Mesendoderm (in vitro differentiated cells): Measurements from ENCODE around the gene ZNF655.
A peak's percentile ranks its signal among the peaks of the same experiment; 100 is the strongest.
"Not testable (repeated sequence)": the region's sequence is repeated elsewhere in the genome, so short reads cannot be mapped to it uniquely, and the experiment has no call there.

Experiments
- DNase-seq: peaks from one replicate; pipeline ENCODE4 v3.0.0; 2013
- H2AK5ac ChIP-seq: 2 replicates; pipeline ENCODE4 v1.6.1; 2013; ENCODE audit warnings: low read length, inconsistent platforms
- H2BK120ac ChIP-seq: 2 replicates; pipeline ENCODE4 v1.6.1; 2013; ENCODE audit warnings: low read depth, mild to moderate bottlenecking, low read length, moderate library complexity, mixed read lengths
- H2BK15ac ChIP-seq: replicated peaks from 2 replicates; pipeline ENCODE4 v1.6.1; 2013; ENCODE audit warnings: low read depth, mild to moderate bottlenecking, moderate library complexity
- H2BK5ac ChIP-seq: 2 replicates; pipeline ENCODE4 v1.6.1; 2013; ENCODE audit warnings: low read length, inconsistent platforms
- H3K18ac ChIP-seq: 2 replicates; pipeline ENCODE4 v1.6.1; 2013; ENCODE audit warnings: mild to moderate bottlenecking, low read length, mixed read lengths
- H3K23ac ChIP-seq: one replicate; pipeline ENCODE4 v1.6.1; 2013; ENCODE audit warnings: low read length
- H3K27ac ChIP-seq: 2 replicates; pipeline ENCODE4 v1.5.1; 2013; ENCODE audit warnings: low read depth, mild to moderate bottlenecking, inconsistent platforms, low read length, moderate library complexity
- H3K27me3 ChIP-seq: 2 replicates; pipeline ENCODE4 v1.6.1; 2013; ENCODE audit warnings: low read length, control low read depth, mild to moderate bottlenecking, inconsistent platforms; ENCODE audit not compliant: insufficient read depth, poor library complexity
- H3K36me3 ChIP-seq: 2 replicates; pipeline ENCODE4 v1.6.1; 2013; ENCODE audit warnings: low read length, inconsistent platforms; ENCODE audit not compliant: control insufficient read depth, insufficient read depth
- H3K4ac ChIP-seq: one replicate; pipeline ENCODE4 v1.6.1; 2013; ENCODE audit warnings: low read depth, mild to moderate bottlenecking, low read length, moderate library complexity
- H3K4me1 ChIP-seq: 2 replicates; pipeline ENCODE4 v1.6.1; 2013; ENCODE audit warnings: low read depth, low read length, inconsistent platforms; ENCODE audit not compliant: control insufficient read depth
- H3K4me2 ChIP-seq: 2 replicates; pipeline ENCODE4 v1.6.1; 2013; ENCODE audit warnings: low read length
- H3K4me3 ChIP-seq: 2 replicates; pipeline ENCODE4 v1.5.1; 2013; ENCODE audit warnings: mild to moderate bottlenecking, low read length
- H3K56ac ChIP-seq: one replicate; pipeline ENCODE4 v1.6.1; 2013; ENCODE audit warnings: low read length
- H3K79me1 ChIP-seq: 2 replicates; pipeline ENCODE4 v1.6.1; 2013; ENCODE audit warnings: low read length, inconsistent platforms
- H3K79me2 ChIP-seq: 2 replicates; pipeline ENCODE4 v1.6.1; 2013; ENCODE audit warnings: mild to moderate bottlenecking, low read length; ENCODE audit not compliant: control insufficient read depth, insufficient read depth
- H3K9ac ChIP-seq: 2 replicates; pipeline ENCODE4 v1.6.1; 2013; ENCODE audit warnings: low read length, inconsistent platforms
- H4K5ac ChIP-seq: one replicate; pipeline ENCODE4 v1.6.1; 2013; ENCODE audit warnings: low read length
- H4K8ac ChIP-seq: one replicate; pipeline ENCODE4 v1.6.1; 2013; ENCODE audit warnings: low read depth, mild to moderate bottlenecking, control low read depth, low read length, moderate library complexity
- WGBS: extraction: QIAGEN DNeasy Blood & Tissue Kit; methylation state at CpG from one replicate; pipeline ENCODE4 v1.1.7; 2013; ENCODE audit warnings: low lambda C conversion rate, missing lambda C conversion rate; ENCODE audit not compliant: insufficient coverage; ENCODE audit errors: extremely low coverage; 5-methylcytosine and 5-hydroxymethylcytosine counted together

Gene ZNF655

GRCh38 chr7:99576251-99576650 lies 17.8 kb downstream of the ZNF655 start:
- WGBS: no CpG with 5 or more reads among the region's 3 CpGs
- no peaks in the 10 kb centered on the region for H3K79me2 ChIP-seq
- H4K8ac ChIP-seq: no peak overlapping the region
- H3K9ac ChIP-seq: no peak overlapping the region
- no peak overlapping the region for H3K4ac ChIP-seq
- H3K56ac ChIP-seq: no peak overlapping the region
- H3K23ac ChIP-seq: no peak overlapping the region
- no peak overlapping the region for H3K18ac ChIP-seq
- no peak overlapping the region for H2BK5ac ChIP-seq
- no peaks in the 10 kb centered on the region for H3K27me3 ChIP-seq
- H3K36me3 ChIP-seq: peaks cover 3% of the 10 kb centered on the region
- peaks cover 3% of the 10 kb centered on the region for H3K4me1 ChIP-seq
- no peak overlapping the region for H4K5ac ChIP-seq
- no peak overlapping the region for H2BK120ac ChIP-seq
- H2BK15ac ChIP-seq: no peak overlapping the region
- H2AK5ac ChIP-seq: no peak overlapping the region
- no peak overlapping the region for H3K4me3 ChIP-seq
- H3K27ac ChIP-seq: no peak overlapping the region
- DNase-seq: peak; percentile 19
- no peak overlapping the region for H3K4me2 ChIP-seq
- no peaks in the 10 kb centered on the region for H3K79me1 ChIP-seq

- no peak for DNase-seq
- no peak overlapping the region for H4K5ac ChIP-seq
- H3K27me3 ChIP-seq: no peaks in the 10 kb centered on the region
- H3K79me1 ChIP-seq: no peaks in the 10 kb centered on the region
- H3K18ac ChIP-seq: no peak overlapping the region
- peak overlapping the region; percentile 66 for H3K9ac ChIP-seq
- H3K27ac ChIP-seq: no peak overlapping the region
- H3K79me2 ChIP-seq: no peaks in the 10 kb centered on the region
- H2BK5ac ChIP-seq: no peak overlapping the region
- peak overlapping the region; percentile 78 for H3K4me2 ChIP-seq
- H3K23ac ChIP-seq: no peak overlapping the region
- no peak overlapping the region for H2BK15ac ChIP-seq
- no peaks in the 10 kb centered on the region for H3K36me3 ChIP-seq
- no peak overlapping the region for H3K4ac ChIP-seq
- no peak overlapping the region for H3K4me3 ChIP-seq
- no peak overlapping the region for H2AK5ac ChIP-seq
- H3K56ac ChIP-seq: peak overlapping the region; percentile 92
- no peak overlapping the region for H4K8ac ChIP-seq
- H2BK120ac ChIP-seq: no peak overlapping the region
- peaks cover 3% of the 10 kb centered on the region for H3K4me1 ChIP-seq
- no CpG with 5 or more reads among the region's 10 CpGs for WGBS
These were observed 21.0 kb downstream of the ZNF655 start for GRCh38 chr7:99579281-99579955.

- peaks cover 3% of the 10 kb centered on the region for H3K4me1 ChIP-seq
- no peak overlapping the region for H4K8ac ChIP-seq
- no CpG with 5 or more reads among the region's 54 CpGs for WGBS
- no peak overlapping the region for H2BK15ac ChIP-seq
- H3K36me3 ChIP-seq: no peaks in the 10 kb centered on the region
- no peak overlapping the region for H3K18ac ChIP-seq
- H3K4me2 ChIP-seq: peak overlapping the region; percentile 78
- H3K4me3 ChIP-seq: peak overlapping the region; percentile 38
- H3K56ac ChIP-seq: peak overlapping the region; percentile 92
- no peak overlapping the region for H4K5ac ChIP-seq
- no peaks in the 10 kb centered on the region for H3K79me1 ChIP-seq
- no peak overlapping the region for H2BK120ac ChIP-seq
- no peak overlapping the region for H2BK5ac ChIP-seq
- H3K27ac ChIP-seq: no peak overlapping the region
- H3K27me3 ChIP-seq: no peaks in the 10 kb centered on the region
- no peaks in the 10 kb centered on the region for H3K79me2 ChIP-seq
- H2AK5ac ChIP-seq: no peak overlapping the region
- H3K23ac ChIP-seq: peak overlapping the region; percentile 71
- H3K4ac ChIP-seq: no peak overlapping the region
- H3K9ac ChIP-seq: peak overlapping the region; percentile 66
- DNase-seq: peak; percentile 77
These were observed 21.7 kb downstream of the ZNF655 start for GRCh38 chr7:99579956-99580777.

GRCh38 chr7:99580778-99581332 lies 22.4 kb downstream of the ZNF655 start:
- H2AK5ac ChIP-seq, H3K4ac ChIP-seq, H2BK15ac ChIP-seq, H3K79me1 ChIP-seq, DNase-seq, H3K27ac ChIP-seq, H3K4me1 ChIP-seq, H2BK120ac ChIP-seq, H3K79me2 ChIP-seq, H3K36me3 ChIP-seq, H3K18ac ChIP-seq, H3K27me3 ChIP-seq, H3K23ac ChIP-seq, H2BK5ac ChIP-seq, H4K8ac ChIP-seq, H4K5ac ChIP-seq, H3K4me3 ChIP-seq: not testable (repeated sequence)
- Histone ChIP-seq H3K4me2 (peak overlapping the region; percentile 78), H3K9ac (peak overlapping the region; percentile 66), H3K56ac (peak overlapping the region; percentile 92)
- no CpG with 5 or more reads among the region's 4 CpGs for WGBS

GRCh38 chr7:99588868-99589267 lies 30.4 kb downstream of the ZNF655 start:
- H3K4ac ChIP-seq: no peak overlapping the region
- H3K79me2 ChIP-seq: no peaks in the 10 kb centered on the region
- no peak overlapping the region for H3K18ac ChIP-seq
- no peak for DNase-seq
- no CpG with 5 or more reads among the region's 3 CpGs for WGBS
- no peak overlapping the region for H2BK15ac ChIP-seq
- H3K56ac ChIP-seq: no peak overlapping the region
- H3K27me3 ChIP-seq: no peaks in the 10 kb centered on the region
- no peak overlapping the region for H2BK120ac ChIP-seq
- no peak overlapping the region for H2BK5ac ChIP-seq
- H3K36me3 ChIP-seq: no peaks in the 10 kb centered on the region
- no peak overlapping the region for H3K23ac ChIP-seq
- no peak overlapping the region for H3K27ac ChIP-seq
- no peak overlapping the region for H2AK5ac ChIP-seq
- H4K8ac ChIP-seq: no peak overlapping the region
- H3K4me2 ChIP-seq: no peak overlapping the region
- no peaks in the 10 kb centered on the region for H3K4me1 ChIP-seq
- H3K9ac ChIP-seq: no peak overlapping the region
- H3K4me3 ChIP-seq: no peak overlapping the region
- H4K5ac ChIP-seq: no peak overlapping the region
- no peaks in the 10 kb centered on the region for H3K79me1 ChIP-seq
